ENCODE data around the gene SEMA3C.

- TF ChIP-seq CTCF (IDR thresholded peaks at IDR 0.05) (no peak), POLR2A (IDR thresholded peaks at IDR 0.05; ENCODE audit: low read depth) (no peak), POLR2AphosphoS5 (IDR thresholded peaks at IDR 0.05) (no peak)
Observed at GRCh38 chr7:80847895-80848294, 71.0 kb downstream of the SEMA3C start.
